ENCODE data around the gene MTG1.

DNA sequence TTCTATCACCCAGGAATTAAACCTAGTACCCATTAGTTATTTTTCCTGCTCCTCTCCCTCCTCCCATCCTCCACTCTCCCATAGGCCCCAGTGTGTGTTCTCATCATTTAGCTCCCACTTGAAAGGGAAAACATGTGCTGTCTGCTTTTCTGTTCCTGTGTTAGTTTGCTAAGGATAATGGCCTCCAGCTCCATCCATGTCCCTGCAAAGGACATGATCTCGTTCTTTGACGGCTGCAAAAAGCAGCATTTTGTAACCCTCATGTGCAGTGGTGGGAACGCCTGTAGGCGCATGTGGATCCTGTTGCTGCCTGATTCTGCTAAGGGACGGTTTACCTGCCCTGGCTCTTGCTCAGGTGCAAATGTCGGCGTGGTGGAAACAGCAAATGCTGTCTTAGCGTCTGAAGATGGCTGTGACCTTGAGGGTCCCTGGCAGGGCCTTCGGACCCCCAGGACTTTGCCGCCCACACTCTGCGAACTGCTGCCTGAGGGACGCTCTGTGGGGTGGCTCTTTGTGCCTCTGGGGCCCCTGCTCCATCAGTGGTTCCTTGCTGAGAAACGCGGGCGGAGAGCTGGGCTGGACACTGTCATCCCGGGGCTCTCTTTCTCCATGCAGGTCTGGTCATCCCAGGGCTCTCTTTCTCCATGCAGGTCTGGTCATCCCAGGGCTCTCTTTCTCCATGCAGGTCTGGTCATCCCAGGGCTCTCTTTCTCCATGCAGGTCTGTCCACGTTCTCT is 5.6 kb upstream of the MTG1 start:
- TF ChIP-seq, protein P1, sequence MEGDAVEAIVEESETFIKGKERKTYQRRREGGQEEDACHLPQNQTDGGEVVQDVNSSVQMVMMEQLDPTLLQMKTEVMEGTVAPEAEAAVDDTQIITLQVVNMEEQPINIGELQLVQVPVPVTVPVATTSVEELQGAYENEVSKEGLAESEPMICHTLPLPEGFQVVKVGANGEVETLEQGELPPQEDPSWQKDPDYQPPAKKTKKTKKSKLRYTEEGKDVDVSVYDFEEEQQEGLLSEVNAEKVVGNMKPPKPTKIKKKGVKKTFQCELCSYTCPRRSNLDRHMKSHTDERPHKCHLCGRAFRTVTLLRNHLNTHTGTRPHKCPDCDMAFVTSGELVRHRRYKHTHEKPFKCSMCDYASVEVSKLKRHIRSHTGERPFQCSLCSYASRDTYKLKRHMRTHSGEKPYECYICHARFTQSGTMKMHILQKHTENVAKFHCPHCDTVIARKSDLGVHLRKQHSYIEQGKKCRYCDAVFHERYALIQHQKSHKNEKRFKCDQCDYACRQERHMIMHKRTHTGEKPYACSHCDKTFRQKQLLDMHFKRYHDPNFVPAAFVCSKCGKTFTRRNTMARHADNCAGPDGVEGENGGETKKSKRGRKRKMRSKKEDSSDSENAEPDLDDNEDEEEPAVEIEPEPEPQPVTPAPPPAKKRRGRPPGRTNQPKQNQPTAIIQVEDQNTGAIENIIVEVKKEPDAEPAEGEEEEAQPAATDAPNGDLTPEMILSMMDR (IDR thresholded peaks at IDR 0.05; ENCODE audit: insufficient read depth, low read length) = no peak
- TF ChIP-seq, protein P2, sequence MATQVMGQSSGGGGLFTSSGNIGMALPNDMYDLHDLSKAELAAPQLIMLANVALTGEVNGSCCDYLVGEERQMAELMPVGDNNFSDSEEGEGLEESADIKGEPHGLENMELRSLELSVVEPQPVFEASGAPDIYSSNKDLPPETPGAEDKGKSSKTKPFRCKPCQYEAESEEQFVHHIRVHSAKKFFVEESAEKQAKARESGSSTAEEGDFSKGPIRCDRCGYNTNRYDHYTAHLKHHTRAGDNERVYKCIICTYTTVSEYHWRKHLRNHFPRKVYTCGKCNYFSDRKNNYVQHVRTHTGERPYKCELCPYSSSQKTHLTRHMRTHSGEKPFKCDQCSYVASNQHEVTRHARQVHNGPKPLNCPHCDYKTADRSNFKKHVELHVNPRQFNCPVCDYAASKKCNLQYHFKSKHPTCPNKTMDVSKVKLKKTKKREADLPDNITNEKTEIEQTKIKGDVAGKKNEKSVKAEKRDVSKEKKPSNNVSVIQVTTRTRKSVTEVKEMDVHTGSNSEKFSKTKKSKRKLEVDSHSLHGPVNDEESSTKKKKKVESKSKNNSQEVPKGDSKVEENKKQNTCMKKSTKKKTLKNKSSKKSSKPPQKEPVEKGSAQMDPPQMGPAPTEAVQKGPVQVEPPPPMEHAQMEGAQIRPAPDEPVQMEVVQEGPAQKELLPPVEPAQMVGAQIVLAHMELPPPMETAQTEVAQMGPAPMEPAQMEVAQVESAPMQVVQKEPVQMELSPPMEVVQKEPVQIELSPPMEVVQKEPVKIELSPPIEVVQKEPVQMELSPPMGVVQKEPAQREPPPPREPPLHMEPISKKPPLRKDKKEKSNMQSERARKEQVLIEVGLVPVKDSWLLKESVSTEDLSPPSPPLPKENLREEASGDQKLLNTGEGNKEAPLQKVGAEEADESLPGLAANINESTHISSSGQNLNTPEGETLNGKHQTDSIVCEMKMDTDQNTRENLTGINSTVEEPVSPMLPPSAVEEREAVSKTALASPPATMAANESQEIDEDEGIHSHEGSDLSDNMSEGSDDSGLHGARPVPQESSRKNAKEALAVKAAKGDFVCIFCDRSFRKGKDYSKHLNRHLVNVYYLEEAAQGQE (IDR thresholded peaks at IDR 0.05; ENCODE audit: insufficient replicate concordance, low read depth) = peak; percentile 61

Measured in HL-60 (cell line).